Glutamatergic neuron (in vitro differentiated cells): ENCODE results near the gene IL2RG. TPM values are rescaled to one million over a fixed set of nuclear protein-coding genes. Genes with fewer than 3 reads are reported as not detected.

Source experiments
- DNase-seq: peaks from one replicate; pipeline ENCODE4 v3.0.0; 2022
- H3K27ac Mint-ChIP-seq: one replicate; pipeline ENCODE4 v1.8.0; 2020; ENCODE audit warnings: mild to moderate bottlenecking, mixed read lengths, inconsistent platforms; ENCODE audit not compliant: unreplicated experiment
- H3K27me3 Mint-ChIP-seq: one replicate; pipeline ENCODE4 v1.8.0; 2020; ENCODE audit warnings: mild to moderate bottlenecking, moderate library complexity, mixed read lengths, inconsistent platforms; ENCODE audit not compliant: unreplicated experiment
- H3K36me3 Mint-ChIP-seq: one replicate; pipeline ENCODE4 v1.8.0; 2020; ENCODE audit warnings: mild to moderate bottlenecking, mixed read lengths, inconsistent platforms; ENCODE audit not compliant: unreplicated experiment
- H3K4me1 Mint-ChIP-seq: one replicate; pipeline ENCODE4 v1.8.0; 2020; ENCODE audit warnings: mild to moderate bottlenecking, low read depth, mixed read lengths, inconsistent platforms; ENCODE audit not compliant: unreplicated experiment
- H3K4me3 Mint-ChIP-seq: one replicate; pipeline ENCODE4 v1.8.0; 2020; ENCODE audit warnings: mild to moderate bottlenecking, mixed read lengths, inconsistent platforms; ENCODE audit not compliant: unreplicated experiment
- H3K9me3 Mint-ChIP-seq: one replicate; pipeline ENCODE4 v1.8.0; 2020; ENCODE audit warnings: mild to moderate bottlenecking, moderate library complexity, mixed read lengths, inconsistent platforms; ENCODE audit not compliant: unreplicated experiment
- total RNA-seq: library from RNA; stranded (reverse); fragmentation: NEBNext Ultra II Directional; extraction: Animal tissue kit (Norgen Biotek cat#: 25700); gene quantifications from one replicate; pipeline ENCODE4 v1.2.1, GENCODE V29; 2021; ENCODE audit not compliant: unreplicated experiment
- TF ChIP-seq, protein P1 (sequence below): fragments of 200-600 bp; sonication (generic); IDR thresholded peaks from one replicate; pipeline ENCODE4 v1.5.0; 2021; ENCODE audit not compliant: partially characterized antibody, unreplicated experiment

Gene IL2RG
- total RNA-seq, 1 donor from 2014 or later: not detected

- Mint-ChIP-seq H3K36me3 (no peaks in the 10 kb centered on the region), H3K27ac (peak overlapping the region; percentile 89), H3K4me3 (peak overlapping the region; percentile 72), H3K9me3 (peaks cover 6% of the 10 kb centered on the region), H3K4me1 (peaks cover 38% of the 10 kb centered on the region), H3K27me3 (peaks cover 2% of the 10 kb centered on the region)
- TF ChIP-seq, protein P1, sequence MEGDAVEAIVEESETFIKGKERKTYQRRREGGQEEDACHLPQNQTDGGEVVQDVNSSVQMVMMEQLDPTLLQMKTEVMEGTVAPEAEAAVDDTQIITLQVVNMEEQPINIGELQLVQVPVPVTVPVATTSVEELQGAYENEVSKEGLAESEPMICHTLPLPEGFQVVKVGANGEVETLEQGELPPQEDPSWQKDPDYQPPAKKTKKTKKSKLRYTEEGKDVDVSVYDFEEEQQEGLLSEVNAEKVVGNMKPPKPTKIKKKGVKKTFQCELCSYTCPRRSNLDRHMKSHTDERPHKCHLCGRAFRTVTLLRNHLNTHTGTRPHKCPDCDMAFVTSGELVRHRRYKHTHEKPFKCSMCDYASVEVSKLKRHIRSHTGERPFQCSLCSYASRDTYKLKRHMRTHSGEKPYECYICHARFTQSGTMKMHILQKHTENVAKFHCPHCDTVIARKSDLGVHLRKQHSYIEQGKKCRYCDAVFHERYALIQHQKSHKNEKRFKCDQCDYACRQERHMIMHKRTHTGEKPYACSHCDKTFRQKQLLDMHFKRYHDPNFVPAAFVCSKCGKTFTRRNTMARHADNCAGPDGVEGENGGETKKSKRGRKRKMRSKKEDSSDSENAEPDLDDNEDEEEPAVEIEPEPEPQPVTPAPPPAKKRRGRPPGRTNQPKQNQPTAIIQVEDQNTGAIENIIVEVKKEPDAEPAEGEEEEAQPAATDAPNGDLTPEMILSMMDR: no peak
- peak; percentile 74 for DNase-seq
These were observed 8.0 kb downstream of the IL2RG start for GRCh38 chrX:71103110-71103983.

DNA sequence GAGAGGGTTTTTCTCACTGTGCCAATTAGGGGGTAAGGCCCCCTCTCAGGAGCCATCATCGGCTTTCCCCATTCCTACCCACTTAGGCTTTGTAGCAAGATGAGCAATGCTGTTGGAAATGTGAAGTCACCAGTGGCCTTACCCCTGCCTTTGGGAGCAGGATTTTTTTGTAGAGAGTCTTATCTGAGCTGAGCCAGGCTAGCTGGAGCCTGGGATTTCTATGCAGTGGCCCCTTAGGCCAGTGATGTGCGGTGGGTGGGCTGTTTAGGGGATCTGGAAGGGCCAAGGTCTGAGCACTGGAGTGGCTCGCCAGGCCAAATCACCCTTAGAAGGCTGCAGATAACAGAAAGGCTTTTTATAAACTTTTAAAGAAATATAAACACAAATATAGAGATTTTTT is 9.1 kb downstream of the IL2RG start:
- H3K27ac Mint-ChIP-seq: peak overlapping the region; percentile 89
- H3K36me3 Mint-ChIP-seq: no peaks in the 10 kb centered on the region
- H3K9me3 Mint-ChIP-seq: peaks cover 6% of the 10 kb centered on the region
- no peak for DNase-seq
- no peak overlapping the region for H3K4me3 Mint-ChIP-seq
- H3K27me3 Mint-ChIP-seq: peaks cover 2% of the 10 kb centered on the region
- TF ChIP-seq, protein P1: no peak
- H3K4me1 Mint-ChIP-seq: peaks cover 34% of the 10 kb centered on the region

GRCh38 chrX:71100581-71101505 is 10.5 kb downstream of the IL2RG start:
- Mint-ChIP-seq H3K9me3 (peaks cover 9% of the 10 kb centered on the region), H3K27me3 (peaks cover 2% of the 10 kb centered on the region), H3K4me3 (no peak overlapping the region), H3K4me1 (peaks cover 28% of the 10 kb centered on the region), H3K27ac (no peak overlapping the region), H3K36me3 (no peaks in the 10 kb centered on the region)
- TF ChIP-seq, protein P1: no peak
- no peak for DNase-seq

- DNase-seq: no peak
- Mint-ChIP-seq H3K36me3 (no peaks in the 10 kb centered on the region), H3K9me3 (peaks cover 11% of the 10 kb centered on the region), H3K4me3 (peak overlapping the region; percentile 75), H3K4me1 (peaks cover 28% of the 10 kb centered on the region), H3K27ac (no peak overlapping the region), H3K27me3 (peaks cover 2% of the 10 kb centered on the region)
- TF ChIP-seq, protein P1: no peak
These were observed 11.6 kb downstream of the IL2RG start for GRCh38 chrX:71099736-71100135.
